Caco-2 (cell line): ENCODE data around the gene SKOR1. TPM values are rescaled to one million over a fixed set of nuclear protein-coding genes. Genes with fewer than 3 reads are reported as not detected.

ENCODE experiments used
- BruUV-seq: library from RNA; stranded (reverse); fragments of 400-500 nt; replicated peaks from 2 replicates; lab custom pipeline; 2021; lab: Mats Ljungman, UMichigan
- CTCF ChIA-PET: fragments of 300-600 bp; sonication (Branson Sonifier 250); formaldehyde crosslinking; loops from one replicate; lab custom pipeline; 2022; ENCODE audit warnings: antibody characterized with exemption; lab: Charles Lee
- POLR2A ChIA-PET: fragments of 300-600 bp; sonication (Branson Sonifier 250); formaldehyde crosslinking; loops from one replicate; lab custom pipeline; 2022; ENCODE audit warnings: antibody characterized with exemption; lab: Charles Lee
- DNase-seq, 2 experiments: peaks; one replicate each; pipeline versions ENCODE4 v3.0.0 to v3.0.0-alpha.2; 2020 to 2022
- H3K27me3 ChIP-seq: replicated peaks from 2 replicates; pipeline ENCODE4 v1.6.0; 2011; ENCODE audit warnings: low read length; ENCODE audit not compliant: control insufficient read depth, insufficient read depth
- H3K36me3 ChIP-seq: 2 replicates; pipeline ENCODE4 v1.5.1; 2011; ENCODE audit warnings: low read length; ENCODE audit not compliant: control insufficient read depth, insufficient read depth
- H3K4me1 ChIP-seq: fragments of 250-450 bp; sonication (Bioruptor Pico); 2 replicates; pipeline ENCODE4 v1.5.1; 2020; ENCODE audit warnings: mild to moderate bottlenecking
- H3K4me3 ChIP-seq: 2 replicates; pipeline ENCODE4 v1.5.1; 2011; ENCODE audit warnings: low read depth, mild to moderate bottlenecking, control low read depth, low read length
- H3K9me3 ChIP-seq: fragments of 250-450 bp; sonication (Bioruptor Pico); 2 replicates; pipeline ENCODE4 v1.5.1; 2020; ENCODE audit warnings: mild to moderate bottlenecking, moderate library complexity
- H3K27ac Mint-ChIP-seq: one replicate; pipeline ENCODE4 v1.8.0; 2022; ENCODE audit warnings: mixed read lengths; ENCODE audit not compliant: unreplicated experiment
- H3K27me3 Mint-ChIP-seq: one replicate; pipeline ENCODE4 v1.8.0; 2022; ENCODE audit warnings: mixed read lengths; ENCODE audit not compliant: insufficient read depth, unreplicated experiment
- H3K36me3 Mint-ChIP-seq: one replicate; pipeline ENCODE4 v1.8.0; 2022; ENCODE audit warnings: mild to moderate bottlenecking, mixed read lengths; ENCODE audit not compliant: insufficient read depth, unreplicated experiment
- H3K4me1 Mint-ChIP-seq: one replicate; pipeline ENCODE4 v1.8.0; 2022; ENCODE audit warnings: low read depth, mixed read lengths; ENCODE audit not compliant: unreplicated experiment
- H3K4me3 Mint-ChIP-seq: one replicate; pipeline ENCODE4 v1.8.0; 2022; ENCODE audit warnings: mild to moderate bottlenecking, moderate library complexity, mixed read lengths; ENCODE audit not compliant: unreplicated experiment
- H3K9me3 Mint-ChIP-seq: one replicate; pipeline ENCODE4 v1.8.0; 2022; ENCODE audit warnings: mixed read lengths; ENCODE audit not compliant: unreplicated experiment
- intact Hi-C: fragments of 100-400 bp; cut with micrococcal nuclease; formaldehyde crosslinking; loops from one replicate; pipeline ENCODE4 v1.10.0; 2022; ENCODE audit not compliant: unreplicated experiment
- total RNA-seq: library from RNA; stranded (reverse); gene quantifications from 2 replicates; pipeline ENCODE4 v1.2.3, GENCODE V29; 2022
- TF ChIP-seq, protein P1 (sequence below), 2 experiments: fragments of 200-600 bp in 1 of 2; IDR thresholded peaks; 1 replicate in 1 of 2; 2 replicates in 1 of 2; pipeline versions ENCODE4 v1.5.1 to v1.8.0; 2011 to 2022; ENCODE audit warnings: antibody characterized with exemption in 1 of 2, control low read depth in 1 of 2, inconsistent platforms in 1 of 2, low read depth in 1 of 2, low read length in 1 of 2, mild to moderate bottlenecking in 1 of 2, moderate library complexity in 1 of 2; ENCODE audit not compliant: insufficient read depth in 1 of 2, severe bottlenecking in 1 of 2, unreplicated experiment in 1 of 2

Gene SKOR1
- total RNA-seq, 1 experiment from 2014 or later, result not detected

GRCh38 chr15:67822537-67823313, 2.6 kb upstream of the SKOR1 start:
- no peak overlapping the region for H3K27ac Mint-ChIP-seq
- Histone ChIP-seq H3K27me3 (no peaks in the 10 kb centered on the region; the same call in 1 of the 2 replicates), H3K9me3 (no peaks in the 10 kb centered on the region), H3K4me1 (no peaks in the 10 kb centered on the region; the same call in 1 of the 2 replicates), H3K4me3 (peak overlapping the region; percentile 30), H3K36me3 (no peaks in the 10 kb centered on the region)
- H3K4me1 Mint-ChIP-seq, result peaks cover 12% of the 10 kb centered on the region
- no TSS peak for BruUV-seq
- intact Hi-C loops, result no loop called here
- TF ChIP-seq, protein P1, sequence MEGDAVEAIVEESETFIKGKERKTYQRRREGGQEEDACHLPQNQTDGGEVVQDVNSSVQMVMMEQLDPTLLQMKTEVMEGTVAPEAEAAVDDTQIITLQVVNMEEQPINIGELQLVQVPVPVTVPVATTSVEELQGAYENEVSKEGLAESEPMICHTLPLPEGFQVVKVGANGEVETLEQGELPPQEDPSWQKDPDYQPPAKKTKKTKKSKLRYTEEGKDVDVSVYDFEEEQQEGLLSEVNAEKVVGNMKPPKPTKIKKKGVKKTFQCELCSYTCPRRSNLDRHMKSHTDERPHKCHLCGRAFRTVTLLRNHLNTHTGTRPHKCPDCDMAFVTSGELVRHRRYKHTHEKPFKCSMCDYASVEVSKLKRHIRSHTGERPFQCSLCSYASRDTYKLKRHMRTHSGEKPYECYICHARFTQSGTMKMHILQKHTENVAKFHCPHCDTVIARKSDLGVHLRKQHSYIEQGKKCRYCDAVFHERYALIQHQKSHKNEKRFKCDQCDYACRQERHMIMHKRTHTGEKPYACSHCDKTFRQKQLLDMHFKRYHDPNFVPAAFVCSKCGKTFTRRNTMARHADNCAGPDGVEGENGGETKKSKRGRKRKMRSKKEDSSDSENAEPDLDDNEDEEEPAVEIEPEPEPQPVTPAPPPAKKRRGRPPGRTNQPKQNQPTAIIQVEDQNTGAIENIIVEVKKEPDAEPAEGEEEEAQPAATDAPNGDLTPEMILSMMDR (IDR thresholded peaks at IDR 0.05; ENCODE audit: insufficient read depth in 1 of 2, low read depth in 1 of 2, low read length in 1 of 2, severe bottlenecking in 1 of 2, unreplicated experiment in 1 of 2), result no peak
- no peak for DNase-seq
- H3K4me3 Mint-ChIP-seq, result peak overlapping the region; percentile 57
- H3K9me3 Mint-ChIP-seq, result no peaks in the 10 kb centered on the region
- ChIA-PET CTCF (no interaction called here), POLR2A (no interaction called here)
- peaks cover 25% of the 10 kb centered on the region for H3K27me3 Mint-ChIP-seq
- no peaks in the 10 kb centered on the region for H3K36me3 Mint-ChIP-seq

- intact Hi-C loops, result no loop called here
- Mint-ChIP-seq H3K27me3 (peaks cover 25% of the 10 kb centered on the region), H3K36me3 (no peaks in the 10 kb centered on the region), H3K9me3 (no peaks in the 10 kb centered on the region), H3K4me1 (peaks cover 12% of the 10 kb centered on the region), H3K4me3 (peak overlapping the region; percentile 82), H3K27ac (no peak overlapping the region)
- no peak for DNase-seq
- ChIA-PET CTCF (interaction anchor here (1.6 kb wide), 1 partner anchor 12 kb away, joined by 4 read pairs; no protein-coding TSS in a partner anchor), POLR2A (no interaction called here)
- Histone ChIP-seq H3K9me3 (no peaks in the 10 kb centered on the region), H3K4me1 (no peaks in the 10 kb centered on the region; the same call in 1 of the 2 replicates), H3K36me3 (no peaks in the 10 kb centered on the region), H3K4me3 (peak overlapping the region; percentile 30), H3K27me3 (no peaks in the 10 kb centered on the region; the same call in 1 of the 2 replicates)
- TF ChIP-seq, protein P1 (IDR thresholded peaks at IDR 0.05; ENCODE audit: insufficient read depth in 1 of 2, low read depth in 1 of 2, low read length in 1 of 2, severe bottlenecking in 1 of 2, unreplicated experiment in 1 of 2), result peak in 1 of 2 experiments; percentile 3
- no TSS peak for BruUV-seq
Observed at GRCh38 chr15:67823314-67824196, 1.8 kb upstream of the SKOR1 start.
